Osteocyte (in vitro differentiated cells): ENCODE measurements around the gene MGAT5. TPM values are rescaled to one million over a fixed set of nuclear protein-coding genes. Genes with fewer than 3 reads are reported as not detected.

Experiments
- DNase-seq: peaks from one replicate; pipeline ENCODE4 v3.0.0; 2021; ENCODE audit warnings: mixed read lengths; ENCODE audit not compliant: unreplicated experiment; ENCODE audit errors: extremely low spot score
- H3K27ac Mint-ChIP-seq: one replicate; pipeline ENCODE4 v1.8.0; 2021; ENCODE audit warnings: mild to moderate bottlenecking, mixed read lengths; ENCODE audit not compliant: unreplicated experiment
- H3K27me3 Mint-ChIP-seq: one replicate; pipeline ENCODE4 v1.8.0; 2021; ENCODE audit warnings: mixed read lengths; ENCODE audit not compliant: unreplicated experiment
- H3K36me3 Mint-ChIP-seq: one replicate; pipeline ENCODE4 v1.8.0; 2021; ENCODE audit warnings: mixed read lengths; ENCODE audit not compliant: unreplicated experiment
- H3K4me1 Mint-ChIP-seq: one replicate; pipeline ENCODE4 v1.8.0; 2021; ENCODE audit warnings: mixed read lengths; ENCODE audit not compliant: unreplicated experiment
- H3K4me3 Mint-ChIP-seq: one replicate; pipeline ENCODE4 v1.8.0; 2021; ENCODE audit warnings: mild to moderate bottlenecking, moderate library complexity, mixed read lengths; ENCODE audit not compliant: unreplicated experiment
- H3K9me3 Mint-ChIP-seq: one replicate; pipeline ENCODE4 v1.8.0; 2021; ENCODE audit warnings: mixed read lengths; ENCODE audit not compliant: unreplicated experiment
- total RNA-seq: library from RNA; stranded (reverse); gene quantifications from 2 replicates; pipeline ENCODE4 v1.2.1, GENCODE V29; 2021
- TF ChIP-seq, protein P1 (sequence below): fragments of 200-600 bp; sonication (generic); IDR thresholded peaks from 2 replicates; pipeline ENCODE4 v1.5.0; 2021; ENCODE audit warnings: antibody characterized with exemption, mild to moderate bottlenecking, moderate library complexity

Gene MGAT5
- total RNA-seq, 1 donor from 2014 or later, result 22.6 TPM

DNA sequence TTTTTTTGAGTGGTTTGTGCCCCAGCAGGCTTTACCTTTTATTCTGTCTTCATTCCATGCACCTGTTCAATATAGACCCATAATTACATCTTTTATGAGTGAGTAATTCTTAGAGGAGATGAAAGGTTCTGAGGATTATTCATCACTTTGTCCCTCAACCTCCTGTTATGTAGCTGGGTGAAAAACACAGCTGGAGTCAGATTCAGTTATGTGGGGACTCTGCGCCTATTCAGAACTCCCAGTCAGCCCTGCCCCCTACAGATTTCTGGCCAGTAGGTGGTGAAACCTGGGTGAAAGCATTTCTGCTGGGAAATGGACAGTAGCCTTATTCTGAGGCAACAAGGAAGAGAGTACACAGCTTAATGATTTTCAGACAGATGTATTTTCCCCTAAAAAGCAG is 107.8 kb downstream of the MGAT5 start:
- DNase-seq, result no peak
- H3K4me1 Mint-ChIP-seq, result no peaks in the 10 kb centered on the region
- no peaks in the 10 kb centered on the region for H3K27me3 Mint-ChIP-seq
- H3K27ac Mint-ChIP-seq, result no peak overlapping the region
- TF ChIP-seq, protein P1, sequence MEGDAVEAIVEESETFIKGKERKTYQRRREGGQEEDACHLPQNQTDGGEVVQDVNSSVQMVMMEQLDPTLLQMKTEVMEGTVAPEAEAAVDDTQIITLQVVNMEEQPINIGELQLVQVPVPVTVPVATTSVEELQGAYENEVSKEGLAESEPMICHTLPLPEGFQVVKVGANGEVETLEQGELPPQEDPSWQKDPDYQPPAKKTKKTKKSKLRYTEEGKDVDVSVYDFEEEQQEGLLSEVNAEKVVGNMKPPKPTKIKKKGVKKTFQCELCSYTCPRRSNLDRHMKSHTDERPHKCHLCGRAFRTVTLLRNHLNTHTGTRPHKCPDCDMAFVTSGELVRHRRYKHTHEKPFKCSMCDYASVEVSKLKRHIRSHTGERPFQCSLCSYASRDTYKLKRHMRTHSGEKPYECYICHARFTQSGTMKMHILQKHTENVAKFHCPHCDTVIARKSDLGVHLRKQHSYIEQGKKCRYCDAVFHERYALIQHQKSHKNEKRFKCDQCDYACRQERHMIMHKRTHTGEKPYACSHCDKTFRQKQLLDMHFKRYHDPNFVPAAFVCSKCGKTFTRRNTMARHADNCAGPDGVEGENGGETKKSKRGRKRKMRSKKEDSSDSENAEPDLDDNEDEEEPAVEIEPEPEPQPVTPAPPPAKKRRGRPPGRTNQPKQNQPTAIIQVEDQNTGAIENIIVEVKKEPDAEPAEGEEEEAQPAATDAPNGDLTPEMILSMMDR, result no peak
- H3K9me3 Mint-ChIP-seq, result no peaks in the 10 kb centered on the region
- H3K36me3 Mint-ChIP-seq, result no peaks in the 10 kb centered on the region
- H3K4me3 Mint-ChIP-seq, result no peak overlapping the region

DNA sequence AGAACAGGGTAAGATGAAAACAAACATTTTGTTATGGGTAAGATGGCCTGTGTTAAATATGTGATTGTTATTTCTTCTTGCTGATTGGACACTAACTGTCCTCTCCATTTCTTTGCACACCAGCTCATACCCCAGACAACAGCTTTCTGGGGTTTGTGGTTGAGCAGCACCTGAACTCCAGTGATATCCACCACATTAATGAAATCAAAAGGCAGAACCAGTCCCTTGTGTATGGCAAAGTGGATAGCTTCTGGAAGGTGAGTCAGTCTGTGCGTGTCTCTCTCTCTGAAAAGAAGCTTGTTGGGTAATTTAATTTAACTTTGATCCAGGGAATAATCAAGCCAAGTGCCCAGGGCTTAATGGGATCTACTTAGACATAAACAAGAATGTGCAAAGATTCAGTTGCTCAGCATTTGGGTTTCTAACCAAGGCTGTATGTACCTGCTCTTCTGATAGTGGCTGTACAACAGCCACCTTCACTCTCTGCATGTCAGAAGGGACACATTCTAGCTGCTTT is 108.3 kb downstream of the MGAT5 start:
- Mint-ChIP-seq H3K4me3 (no peak overlapping the region), H3K4me1 (no peaks in the 10 kb centered on the region), H3K36me3 (no peaks in the 10 kb centered on the region), H3K9me3 (no peaks in the 10 kb centered on the region), H3K27ac (no peak overlapping the region), H3K27me3 (no peaks in the 10 kb centered on the region)
- no peak for DNase-seq
- TF ChIP-seq, protein P1, result no peak

DNA sequence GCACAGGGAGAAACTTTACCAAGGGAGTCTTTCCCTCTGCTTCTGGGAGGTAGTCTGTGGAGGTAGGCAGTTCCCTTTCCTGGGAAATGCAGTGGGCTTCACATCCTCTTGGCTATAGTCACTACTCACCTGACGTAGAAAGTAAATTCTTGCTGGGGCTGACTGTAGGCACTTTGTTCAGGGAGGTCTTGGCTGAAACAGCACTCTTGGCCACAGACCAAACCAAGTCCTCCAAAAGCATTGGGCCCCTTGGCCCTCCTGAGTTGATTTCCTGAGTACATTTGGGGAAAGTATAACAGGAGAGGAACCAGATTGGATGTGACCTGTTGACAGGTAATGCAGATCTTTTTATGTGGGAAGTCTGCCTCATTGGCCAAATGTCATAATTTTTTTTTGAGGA is 108.9 kb downstream of the MGAT5 start:
- no peaks in the 10 kb centered on the region for H3K9me3 Mint-ChIP-seq
- H3K4me3 Mint-ChIP-seq, result no peak overlapping the region
- no peak overlapping the region for H3K27ac Mint-ChIP-seq
- no peaks in the 10 kb centered on the region for H3K36me3 Mint-ChIP-seq
- TF ChIP-seq, protein P1, result no peak
- no peak for DNase-seq
- no peaks in the 10 kb centered on the region for H3K4me1 Mint-ChIP-seq
- H3K27me3 Mint-ChIP-seq, result no peaks in the 10 kb centered on the region

DNA sequence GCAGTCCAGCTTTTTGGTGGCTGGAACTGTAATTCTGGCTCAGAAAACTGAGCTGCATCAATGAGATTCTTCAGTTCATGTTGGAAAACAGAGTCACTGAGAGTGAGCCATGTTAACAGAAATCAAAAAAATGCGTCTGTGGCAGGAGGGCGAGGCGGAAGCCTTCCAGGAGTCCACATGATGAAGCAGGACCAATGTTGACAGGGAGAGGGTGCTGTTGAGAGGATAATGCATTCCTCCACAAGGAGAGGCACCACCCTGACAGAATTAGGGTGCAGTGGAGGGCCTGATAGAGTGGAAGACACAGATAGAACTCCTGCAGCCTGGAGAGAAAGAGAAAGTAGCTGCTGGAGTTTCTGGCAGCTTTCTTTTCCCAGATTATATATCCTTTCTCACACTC is 111.5 kb downstream of the MGAT5 start:
- no peak overlapping the region for H3K4me3 Mint-ChIP-seq

DNA sequence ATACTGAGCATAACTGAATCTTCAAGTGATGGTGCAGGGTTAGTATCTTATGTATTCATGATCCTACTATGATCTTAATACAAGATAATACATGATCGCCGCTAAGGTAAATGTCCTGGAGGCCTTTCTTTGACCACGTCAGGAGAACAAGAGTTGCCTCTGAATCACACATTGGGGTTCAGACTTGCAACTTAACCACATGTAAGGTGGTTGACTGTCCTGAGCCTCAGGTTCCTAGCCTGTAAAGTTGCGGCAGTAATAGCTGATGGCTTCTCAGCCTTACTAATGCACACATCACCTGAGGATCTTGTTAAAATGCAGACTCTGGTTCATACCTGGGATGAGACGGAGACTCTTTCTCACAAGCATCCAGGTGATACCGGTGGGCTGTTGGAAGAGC is 112.5 kb downstream of the MGAT5 start:
- TF ChIP-seq, protein P1, result no peak
- Mint-ChIP-seq H3K27me3 (no peaks in the 10 kb centered on the region), H3K27ac (no peak overlapping the region), H3K9me3 (no peaks in the 10 kb centered on the region), H3K4me1 (peaks cover 8% of the 10 kb centered on the region), H3K4me3 (no peak overlapping the region), H3K36me3 (no peaks in the 10 kb centered on the region)
- no peak for DNase-seq

More for the DNA sequence above, 111.5 kb downstream of the MGAT5 start:
- no peaks in the 10 kb centered on the region for H3K9me3 Mint-ChIP-seq
- no peaks in the 10 kb centered on the region for H3K27me3 Mint-ChIP-seq
- TF ChIP-seq, protein P1, result no peak
- H3K4me1 Mint-ChIP-seq, result peaks cover 8% of the 10 kb centered on the region
- H3K36me3 Mint-ChIP-seq, result no peaks in the 10 kb centered on the region
- no peak overlapping the region for H3K27ac Mint-ChIP-seq
- no peak for DNase-seq
